ENCODE measurements around the gene EFNA1. TPM values are rescaled to one million over a fixed set of nuclear protein-coding genes. Genes with fewer than 3 reads are reported as not detected.

Gene EFNA1
- total and polyA plus RNA-seq, 2 of the 8 experiments (the other 6 are each of a cell fraction or from before 2014, with no cell fraction given), result 4.9 to 14.6 TPM

GRCh38 chr1:155128755-155129473 lies 1.2 kb downstream of the EFNA1 start:
- Histone ChIP-seq H2BK12ac (ENCODE audit: low read depth, low read length) (peak overlapping the region; percentile 96; the same call in 1 of the 2 replicates), H4K8ac (ENCODE audit: extremely low read depth, insufficient read depth, low read length) (no peak overlapping the region; the same call in 1 of the 2 replicates), H3K4me3 (ENCODE audit: extremely low read depth in 1 of 4, insufficient read depth in 2 of 4, low read depth in 3 of 4, low read length in 4 of 4) (peak overlapping the region; percentile 34 to 62 (median 44); a peak in 7 of 8 replicates), H3K4ac (replicated peaks; ENCODE audit: insufficient read length, low read depth, low read length) (no peak overlapping the region), H2BK15ac (ENCODE audit: low read length) (peak overlapping the region; percentile 46; the same call in 1 of the 2 replicates), H3K23ac (ENCODE audit: insufficient read length) (no peak overlapping the region), H2BK5ac (ENCODE audit: low read depth, low read length) (peak overlapping the region; percentile 85; the same call in 1 of the 2 replicates), H3K18ac (ENCODE audit: extremely low read depth, low read length) (peak overlapping the region; percentile 78), H4K5ac (ENCODE audit: insufficient read length, low read depth, low read length) (peak overlapping the region; percentile 20), H3K4me2 (ENCODE audit: insufficient read depth in 1 of 2, low read depth in 2 of 2, low read length in 2 of 2) (peak overlapping the region; percentile 94 to 97), H3K79me2 (ENCODE audit: control insufficient read depth in 1 of 2, insufficient read depth in 2 of 2, low read length in 2 of 2) (no peaks in the 10 kb centered on the region), H3K4me1 (replicated peaks in 1 of 4; ENCODE audit: control insufficient read depth in 3 of 4, insufficient read depth in 4 of 4, low read length in 3 of 4) (peaks cover 16 to 58% (median 40%) of the 10 kb centered on the region in 4 experiments), H2BK120ac (replicated peaks; ENCODE audit: low read depth, low read length) (peak overlapping the region; percentile 3), H3K79me1 (ENCODE audit: low read depth, low read length) (no peaks in the 10 kb centered on the region), H3K23me2 (ENCODE audit: low read depth, low read length) (peaks cover 28% of the 10 kb centered on the region), H3K27me3 (replicated peaks in 1 of 4; ENCODE audit: control insufficient read depth in 3 of 4, extremely low read depth in 1 of 4, insufficient read depth in 3 of 4, low read length in 3 of 4) (peaks cover 33 to 50% (median 45%) of the 10 kb centered on the region in 4 experiments), H4K91ac (replicated peaks; ENCODE audit: insufficient read length, low read length) (peak overlapping the region; percentile 68), H3K27ac (ENCODE audit: low read depth, low read length) (no peak overlapping the region), H3K56ac (replicated peaks; ENCODE audit: insufficient read length, low read depth, low read length) (no peak overlapping the region), H2AFZ (ENCODE audit: low read length) (no peak overlapping the region), H2BK20ac (ENCODE audit: low read length) (peak overlapping the region; percentile 93; the same call in 1 of the 2 replicates), H2AK5ac (ENCODE audit: low read depth, low read length) (0 out of 2 replicates have a peak overlapping the region, but pooled peaks have one; percentile 56), H3K14ac (ENCODE audit: insufficient read length) (no peak overlapping the region), H3K9me3 (ENCODE audit: insufficient read depth in 2 of 2, low read depth in 1 of 2, low read length in 1 of 2) (no peaks in the 10 kb centered on the region), H4K20me1 (replicated peaks in 1 of 2; ENCODE audit: control insufficient read depth in 1 of 2, insufficient read depth in 2 of 2, low read length in 2 of 2) (no peaks in the 10 kb centered on the region), H3K9ac (replicated peaks in 1 of 4; ENCODE audit: extremely low read depth in 1 of 4, low read depth in 3 of 4, low read length in 3 of 4) (peak overlapping the region in 2 of 4 experiments; percentile 1 to 2; a peak in 1 of 7 replicates), H3K36me3 (ENCODE audit: control insufficient read depth in 2 of 4, insufficient read depth in 4 of 4, low read length in 3 of 4) (peaks cover 0 to 4% (median under 1%) of the 10 kb centered on the region in 4 experiments; a peak in 2 of 8 replicates)
- ChIA-PET POLR2A (ENCODE audit: partially characterized antibody) (interaction anchor here (0.6 to 3.1 kb wide), 19 partner anchors 8 to 156 kb away, joined by 3 to 24 read pairs (median 5); partner anchors contain the start of genes ADAM15, EFNA3, KRTCAP2 and TRIM46), CTCF (ENCODE audit: partially characterized antibody) (interaction anchor here (0.6 to 14.2 kb wide), 15 partner anchors 12 to 123 kb away, joined by 3 to 187 read pairs (median 4); partner anchors contain the start of genes KRTCAP2 and TRIM46)
- WGBS, 2 experiments (ENCODE audit: extremely low coverage in 1 of 2, insufficient coverage in 1 of 2, insufficient read length in 1 of 2, insufficient replicate concordance in 2 of 2, low coverage in 1 of 2, low lambda C conversion rate in 2 of 2, missing lambda C conversion rate in 1 of 2), result 26% methylated on average over 13 of the region's 14 CpGs; no CpG with 5 or more reads in 1 of the 2 experiments
- DNase-seq (ENCODE audit: low read depth in 1 of 2, low spot score in 2 of 2), result peak in 1 of 2 experiments; percentile 66
- no peak for FAIRE-seq
- TF ChIP-seq KDM5A (IDR thresholded peaks at IDR 0.05; ENCODE audit: low read length) (no peak), CBX5 (IDR thresholded peaks at IDR 0.05; ENCODE audit: low read depth, low read length) (no peak), CHD2 (IDR thresholded peaks at IDR 0.05; ENCODE audit: low read length) (no peak), TAF1 (IDR thresholded peaks at IDR 0.05; ENCODE audit: low read depth, low read length) (no peak), NRF1 (IDR thresholded peaks at IDR 0.05; ENCODE audit: low read depth, low read length) (no peak), USF2 (IDR thresholded peaks at IDR 0.05; ENCODE audit: low read length) (no peak), SIX5 (IDR thresholded peaks at IDR 0.05; ENCODE audit: low read depth, low read length) (no peak), SIN3A (conservative IDR thresholded peaks at IDR 0.05 in 1 of 2, IDR thresholded peaks at IDR 0.05 in 1 of 2; ENCODE audit: low read depth in 1 of 2, low read length in 2 of 2) (no peak), POU5F1 (IDR thresholded peaks at IDR 0.05; ENCODE audit: low read depth, low read length) (no peak), SAP30 (IDR thresholded peaks at IDR 0.05; ENCODE audit: insufficient read depth, insufficient replicate concordance, low read length) (no peak)

Measured in H1 (cell line).